ENCODE measurements around the gene SOBP.

SOBP gene

GRCh38 chr6:107523794-107524193 is 33.9 kb downstream of the SOBP start:
- Mint-ChIP-seq H3K27ac (no peak overlapping the region), H3K27me3 (ENCODE audit: low read depth, poor library complexity) (peaks cover 3% of the 10 kb centered on the region), H3K9me3 (no peaks in the 10 kb centered on the region), H3K4me3 (no peak overlapping the region), H3K4me1 (peaks cover 19% of the 10 kb centered on the region), H3K36me3 (ENCODE audit: low read depth) (peaks cover 76% of the 10 kb centered on the region)
- DNase-seq: no peak
- TF ChIP-seq CTCF (IDR thresholded peaks at IDR 0.05): no peak

GRCh38 chr6:107524626-107525025 is 34.7 kb downstream of the SOBP start:
- DNase-seq: no peak
- peaks cover 72% of the 10 kb centered on the region for H3K36me3 Mint-ChIP-seq (ENCODE audit: low read depth)
- H3K4me3 Mint-ChIP-seq: no peak overlapping the region
- H3K9me3 Mint-ChIP-seq: no peaks in the 10 kb centered on the region
- TF ChIP-seq CTCF (IDR thresholded peaks at IDR 0.05): no peak
- H3K27me3 Mint-ChIP-seq (ENCODE audit: low read depth, poor library complexity): peaks cover 3% of the 10 kb centered on the region
- H3K27ac Mint-ChIP-seq: peak overlapping the region; percentile 65
- H3K4me1 Mint-ChIP-seq: peaks cover 20% of the 10 kb centered on the region

DNA sequence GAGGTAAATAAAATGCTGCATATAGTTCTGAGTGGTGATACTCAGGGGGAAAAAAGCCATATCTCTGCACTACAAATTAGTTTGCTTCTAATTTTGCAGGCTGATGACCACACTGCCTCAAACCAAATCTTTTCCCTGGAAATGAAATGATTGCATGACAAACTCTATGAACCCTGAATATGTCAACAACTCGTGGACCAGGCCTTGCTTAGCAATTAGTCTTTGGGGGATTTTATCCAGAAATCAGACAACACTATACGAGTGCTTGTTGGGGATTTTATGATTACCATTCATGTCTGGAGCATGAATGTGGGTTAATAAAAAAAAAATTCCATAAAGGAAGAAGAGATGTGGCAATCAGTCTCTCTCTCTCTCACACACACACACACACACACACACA is 42.0 kb downstream of the SOBP start:
- H3K27me3 Mint-ChIP-seq (ENCODE audit: low read depth, poor library complexity): no peaks in the 10 kb centered on the region
- no peak overlapping the region for H3K4me3 Mint-ChIP-seq
- peaks cover 34% of the 10 kb centered on the region for H3K4me1 Mint-ChIP-seq
- H3K9me3 Mint-ChIP-seq: no peaks in the 10 kb centered on the region
- H3K27ac Mint-ChIP-seq: peak overlapping the region; percentile 35
- no peak for TF ChIP-seq CTCF (IDR thresholded peaks at IDR 0.05)
- peaks cover 65% of the 10 kb centered on the region for H3K36me3 Mint-ChIP-seq (ENCODE audit: low read depth)
- no peak for DNase-seq

GRCh38 chr6:107532706-107533105 is 42.8 kb downstream of the SOBP start:
- Mint-ChIP-seq H3K4me3 (no peak overlapping the region), H3K27me3 (ENCODE audit: low read depth, poor library complexity) (no peaks in the 10 kb centered on the region), H3K27ac (no peak overlapping the region), H3K36me3 (ENCODE audit: low read depth) (peaks cover 68% of the 10 kb centered on the region), H3K4me1 (peaks cover 34% of the 10 kb centered on the region), H3K9me3 (no peaks in the 10 kb centered on the region)
- no peak for TF ChIP-seq CTCF (IDR thresholded peaks at IDR 0.05)
- DNase-seq: no peak

GRCh38 chr6:107533415-107534059 is 43.6 kb downstream of the SOBP start:
- peaks cover 64% of the 10 kb centered on the region for H3K36me3 Mint-ChIP-seq (ENCODE audit: low read depth)
- peak overlapping the region; percentile 68 for H3K27ac Mint-ChIP-seq
- no peak for DNase-seq
- no peaks in the 10 kb centered on the region for H3K27me3 Mint-ChIP-seq (ENCODE audit: low read depth, poor library complexity)
- H3K4me1 Mint-ChIP-seq: peaks cover 38% of the 10 kb centered on the region
- no peak for TF ChIP-seq CTCF (IDR thresholded peaks at IDR 0.05)
- no peak overlapping the region for H3K4me3 Mint-ChIP-seq
- no peaks in the 10 kb centered on the region for H3K9me3 Mint-ChIP-seq

DNA sequence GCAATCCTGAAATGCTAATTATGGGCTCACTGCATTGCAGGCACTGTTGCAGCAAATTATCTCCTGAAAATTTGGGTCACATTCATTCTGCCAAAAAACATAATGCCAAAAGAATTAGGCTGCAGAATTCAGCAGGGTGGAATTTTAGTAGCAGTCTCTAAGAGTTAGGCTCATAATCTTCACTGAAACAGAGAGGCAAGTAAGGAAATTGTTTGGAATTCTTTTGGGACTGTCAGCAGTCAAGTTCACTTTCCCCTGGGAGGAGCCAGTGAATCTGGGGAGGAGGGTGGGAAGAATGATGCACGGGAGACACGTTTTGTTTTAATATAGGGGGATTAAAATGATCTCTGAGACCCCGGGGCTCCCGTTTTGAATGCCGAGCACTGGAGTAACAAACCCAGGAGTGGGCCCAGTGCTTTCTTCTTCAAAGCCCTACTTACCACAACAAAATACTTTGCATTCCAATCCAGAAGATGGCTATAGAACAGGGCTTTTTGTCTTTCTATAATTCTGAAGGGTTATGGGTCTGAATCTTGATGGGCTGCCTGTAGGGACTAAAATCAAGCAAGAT is 44.7 kb downstream of the SOBP start:
- peaks cover 67% of the 10 kb centered on the region for H3K36me3 Mint-ChIP-seq (ENCODE audit: low read depth)
- peaks cover 45% of the 10 kb centered on the region for H3K4me1 Mint-ChIP-seq
- no peaks in the 10 kb centered on the region for H3K9me3 Mint-ChIP-seq
- no peaks in the 10 kb centered on the region for H3K27me3 Mint-ChIP-seq (ENCODE audit: low read depth, poor library complexity)
- H3K27ac Mint-ChIP-seq: no peak overlapping the region
- no peak for DNase-seq
- TF ChIP-seq CTCF (IDR thresholded peaks at IDR 0.05): no peak
- H3K4me3 Mint-ChIP-seq: no peak overlapping the region

Measured in nephron progenitor cell (in vitro differentiated cells).